Measurements from ENCODE around the gene DPYSL3. TPM values are rescaled to one million over a fixed set of nuclear protein-coding genes. Genes with fewer than 3 reads are reported as not detected.
"Not testable (repeated sequence)": the region's sequence is repeated elsewhere in the genome, so short reads cannot be mapped to it uniquely, and the experiment has no call there.

DPYSL3 gene
- total and polyA plus RNA-seq, 2 donors, result 254 to 287 TPM

- 72% methylated on average over 4 of the region's 4 CpGs for WGBS
- H3K36me3 ChIP-seq (ENCODE audit: insufficient read depth), result no peaks in the 10 kb centered on the region
- DNase-seq (ENCODE audit: extremely low spot score), result no peak
- no peak overlapping the region for H3K4me3 ChIP-seq (ENCODE audit: low read depth, low read length)
- no peaks in the 10 kb centered on the region for H3K4me1 ChIP-seq (ENCODE audit: insufficient read depth)
- no peak overlapping the region for H3K27ac ChIP-seq (ENCODE audit: low read depth)
Measured at GRCh38 chr5:147387109-147387508, 122.8 kb downstream of the DPYSL3 start.

GRCh38 chr5:147384346-147385193, 125.3 kb downstream of the DPYSL3 start:
- WGBS, result 63% methylated on average over 6 of the region's 6 CpGs
- no peaks in the 10 kb centered on the region for H3K36me3 ChIP-seq (ENCODE audit: insufficient read depth)
- no peaks in the 10 kb centered on the region for H3K4me1 ChIP-seq (ENCODE audit: insufficient read depth)
- H3K27ac ChIP-seq (ENCODE audit: low read depth), result no peak overlapping the region
- H3K4me3 ChIP-seq (ENCODE audit: low read depth, low read length), result no peak overlapping the region
- no peak for DNase-seq (ENCODE audit: extremely low spot score)

GRCh38 chr5:147382776-147383175, 127.1 kb downstream of the DPYSL3 start:
- Histone ChIP-seq H3K36me3 (ENCODE audit: insufficient read depth) (no peaks in the 10 kb centered on the region), H3K4me1 (ENCODE audit: insufficient read depth) (no peaks in the 10 kb centered on the region), H3K4me3 (ENCODE audit: low read depth, low read length) (no peak overlapping the region), H3K27ac (ENCODE audit: low read depth) (no peak overlapping the region)
- DNase-seq (ENCODE audit: extremely low spot score), result no peak
- 56% methylated on average over 4 of the region's 4 CpGs for WGBS

GRCh38 chr5:147381555-147381954, 128.3 kb downstream of the DPYSL3 start:
- no peaks in the 10 kb centered on the region for H3K4me1 ChIP-seq (ENCODE audit: insufficient read depth)
- no peak overlapping the region for H3K27ac ChIP-seq (ENCODE audit: low read depth)
- 92% methylated on average over 3 of the region's 3 CpGs for WGBS
- no peak for DNase-seq (ENCODE audit: extremely low spot score)
- no peak overlapping the region for H3K4me3 ChIP-seq (ENCODE audit: low read depth, low read length)
- no peaks in the 10 kb centered on the region for H3K36me3 ChIP-seq (ENCODE audit: insufficient read depth)

GRCh38 chr5:147377682-147378081, 132.2 kb downstream of the DPYSL3 start:
- no peak for DNase-seq (ENCODE audit: extremely low spot score)
- Histone ChIP-seq H3K4me1 (ENCODE audit: insufficient read depth) (no peaks in the 10 kb centered on the region), H3K36me3 (ENCODE audit: insufficient read depth) (no peaks in the 10 kb centered on the region), H3K27ac (ENCODE audit: low read depth) (no peak overlapping the region), H3K4me3 (ENCODE audit: low read depth, low read length) (no peak overlapping the region)
- 93% methylated on average over 1 of the region's 1 CpG for WGBS

GRCh38 chr5:147375151-147375550, 134.7 kb downstream of the DPYSL3 start:
- H3K36me3 ChIP-seq (ENCODE audit: insufficient read depth), result no peaks in the 10 kb centered on the region
- 83% methylated on average over 5 of the region's 5 CpGs for WGBS
- no peak overlapping the region for H3K27ac ChIP-seq (ENCODE audit: low read depth)
- DNase-seq (ENCODE audit: extremely low spot score), result no peak
- H3K4me3 ChIP-seq (ENCODE audit: low read depth, low read length), result no peak overlapping the region
- H3K4me1 ChIP-seq (ENCODE audit: insufficient read depth), result no peaks in the 10 kb centered on the region

GRCh38 chr5:147373328-147373727, 136.5 kb downstream of the DPYSL3 start:
- Histone ChIP-seq H3K4me1 (ENCODE audit: insufficient read depth) (no peaks in the 10 kb centered on the region), H3K4me3 (ENCODE audit: low read depth, low read length) (no peak overlapping the region), H3K36me3 (ENCODE audit: insufficient read depth) (no peaks in the 10 kb centered on the region), H3K27ac (ENCODE audit: low read depth) (no peak overlapping the region)
- 90% methylated on average over 3 of the region's 3 CpGs for WGBS
- no peak for DNase-seq (ENCODE audit: extremely low spot score)

GRCh38 chr5:147372191-147372590, 137.7 kb downstream of the DPYSL3 start:
- no peak for DNase-seq (ENCODE audit: extremely low spot score)
- H3K36me3 ChIP-seq (ENCODE audit: insufficient read depth), result no peaks in the 10 kb centered on the region
- WGBS, result 100% methylated on average over 1 of the region's 1 CpG
- H3K4me3 ChIP-seq (ENCODE audit: low read depth, low read length), result no peak overlapping the region
- no peak overlapping the region for H3K27ac ChIP-seq (ENCODE audit: low read depth)
- H3K4me1 ChIP-seq (ENCODE audit: insufficient read depth), result no peaks in the 10 kb centered on the region

- no peak for DNase-seq (ENCODE audit: extremely low spot score)
- Histone ChIP-seq H3K4me3 (ENCODE audit: low read depth, low read length) (no peak overlapping the region), H3K4me1 (ENCODE audit: insufficient read depth) (no peaks in the 10 kb centered on the region), H3K27ac (ENCODE audit: low read depth) (no peak overlapping the region), H3K36me3 (ENCODE audit: insufficient read depth) (no peaks in the 10 kb centered on the region)
Measured at GRCh38 chr5:147371290-147371689, 138.6 kb downstream of the DPYSL3 start.

GRCh38 chr5:147369742-147370374, 140.0 kb downstream of the DPYSL3 start:
- WGBS, result 34% methylated on average over 2 of the region's 2 CpGs
- Histone ChIP-seq H3K27ac (ENCODE audit: low read depth) (no peak overlapping the region), H3K36me3 (ENCODE audit: insufficient read depth) (no peaks in the 10 kb centered on the region), H3K4me3 (ENCODE audit: low read depth, low read length) (no peak overlapping the region), H3K4me1 (ENCODE audit: insufficient read depth) (no peaks in the 10 kb centered on the region)
- no peak for DNase-seq (ENCODE audit: extremely low spot score)

GRCh38 chr5:147367381-147367780, 142.5 kb downstream of the DPYSL3 start:
- 87% methylated on average over 6 of the region's 6 CpGs for WGBS

GRCh38 chr5:147361441-147362175, 148.3 kb downstream of the DPYSL3 start:
- 60% methylated on average over 4 of the region's 4 CpGs for WGBS
- Histone ChIP-seq H3K27ac (ENCODE audit: low read depth) (no peak overlapping the region), H3K4me1 (ENCODE audit: insufficient read depth) (no peaks in the 10 kb centered on the region), H3K4me3 (ENCODE audit: low read depth, low read length) (no peak overlapping the region), H3K36me3 (ENCODE audit: insufficient read depth) (no peaks in the 10 kb centered on the region)
- no peak for DNase-seq (ENCODE audit: extremely low spot score)

More at GRCh38 chr5:147367381-147367780, 142.5 kb downstream of the DPYSL3 start:
- not testable (repeated sequence) for DNase-seq (ENCODE audit: extremely low spot score); H3K4me1 ChIP-seq (ENCODE audit: insufficient read depth); H3K27ac ChIP-seq (ENCODE audit: low read depth); H3K36me3 ChIP-seq (ENCODE audit: insufficient read depth); H3K4me3 ChIP-seq (ENCODE audit: low read depth, low read length)

GRCh38 chr5:147360816-147361215, 149.1 kb downstream of the DPYSL3 start:
- no peak overlapping the region for H3K4me3 ChIP-seq (ENCODE audit: low read depth, low read length)
- no peak for DNase-seq (ENCODE audit: extremely low spot score)
- H3K4me1 ChIP-seq (ENCODE audit: insufficient read depth), result no peaks in the 10 kb centered on the region
- WGBS, result 55% methylated on average over 2 of the region's 2 CpGs
- no peak overlapping the region for H3K27ac ChIP-seq (ENCODE audit: low read depth)
- no peaks in the 10 kb centered on the region for H3K36me3 ChIP-seq (ENCODE audit: insufficient read depth)

GRCh38 chr5:147359581-147359980, 150.3 kb downstream of the DPYSL3 start:
- H3K27ac ChIP-seq (ENCODE audit: low read depth), result no peak overlapping the region
- no peak overlapping the region for H3K4me3 ChIP-seq (ENCODE audit: low read depth, low read length)
- H3K4me1 ChIP-seq (ENCODE audit: insufficient read depth), result no peaks in the 10 kb centered on the region
- WGBS, result 90% methylated on average over 2 of the region's 2 CpGs
- no peaks in the 10 kb centered on the region for H3K36me3 ChIP-seq (ENCODE audit: insufficient read depth)
- DNase-seq (ENCODE audit: extremely low spot score), result no peak
